PC-9 (cell line): ENCODE measurements around the gene CLSTN1. TPM values are rescaled to one million over a fixed set of nuclear protein-coding genes. Genes with fewer than 3 reads are reported as not detected.

Source experiments
- BruUV-seq: library from RNA; stranded (reverse); fragments of 400-500 nt; replicated peaks from 2 replicates; lab custom pipeline; 2021; lab: Mats Ljungman, UMichigan
- CTCF ChIA-PET: fragments of 300-600 bp; sonication (Branson Sonifier 250); formaldehyde crosslinking; loops from one replicate; lab custom pipeline; 2022; ENCODE audit warnings: antibody characterized with exemption; lab: Charles Lee
- POLR2A ChIA-PET: fragments of 300-600 bp; sonication (Branson Sonifier 250); formaldehyde crosslinking; loops from one replicate; lab custom pipeline; 2022; ENCODE audit warnings: antibody characterized with exemption; ENCODE audit not compliant: unreplicated experiment; lab: Charles Lee
- DNase-seq, 2 experiments: peaks; one replicate each; pipeline versions ENCODE4 v3.0.0 to v3.0.0-alpha.2; 2015 to 2022; ENCODE audit warnings: mixed read lengths in 1 of 2
- H2AFZ ChIP-seq: fragments of 200-600 bp; sonication (generic); 2 replicates; pipeline ENCODE4 v1.8.1; 2017; ENCODE audit warnings: antibody characterized with exemption
- H3F3A ChIP-seq: fragments of 200-600 bp; sonication (generic); 2 replicates; pipeline ENCODE4 v1.8.1; 2017; ENCODE audit warnings: antibody characterized with exemption, mild to moderate bottlenecking, low read depth; ENCODE audit not compliant: insufficient read depth
- H3K27ac ChIP-seq: fragments of 200-600 bp; sonication (generic); 2 replicates; pipeline ENCODE4 v1.6.1; 2016; ENCODE audit warnings: mixed run types
- H3K27me3 ChIP-seq: fragments of 200-600 bp; sonication (generic); 2 replicates; pipeline ENCODE4 v1.6.1; 2016; ENCODE audit warnings: low read depth, mixed run types; ENCODE audit not compliant: insufficient read depth
- H3K36me3 ChIP-seq: fragments of 200-600 bp; sonication (generic); 2 replicates; pipeline ENCODE4 v1.6.1; 2016; ENCODE audit warnings: low read depth, mixed run types
- H3K4me1 ChIP-seq: fragments of 200-600 bp; sonication (generic); replicated peaks from 2 replicates; pipeline ENCODE4 v1.6.1; 2016; ENCODE audit warnings: mixed run types; ENCODE audit not compliant: insufficient read depth
- H3K4me2 ChIP-seq: fragments of 200-600 bp; sonication (generic); 2 replicates; pipeline ENCODE4 v1.6.1; 2017; ENCODE audit warnings: mixed run types
- H3K4me3 ChIP-seq: fragments of 200-600 bp; sonication (generic); 2 replicates; pipeline ENCODE4 v1.6.1; 2016; ENCODE audit warnings: mixed run types
- H3K79me2 ChIP-seq: fragments of 200-600 bp; sonication (generic); 2 replicates; pipeline ENCODE4 v1.6.1; 2017; ENCODE audit warnings: low read depth, mixed run types
- H3K9me2 ChIP-seq: fragments of 200-600 bp; sonication (generic); 2 replicates; pipeline ENCODE4 v1.8.1; 2017; ENCODE audit warnings: mild to moderate bottlenecking; ENCODE audit not compliant: insufficient read depth
- H3K9me3 ChIP-seq: fragments of 200-600 bp; sonication (generic); 2 replicates; pipeline ENCODE4 v1.8.1; 2016; ENCODE audit warnings: low read depth; ENCODE audit not compliant: insufficient read depth
- H4K20me1 ChIP-seq: fragments of 200-600 bp; sonication (generic); 2 replicates; pipeline ENCODE4 v1.8.1; 2017; ENCODE audit not compliant: insufficient read depth
- EZH2 ChIP-seq: fragments of 200-600 bp; sonication (generic); IDR thresholded peaks from 2 replicates; pipeline ENCODE4 v1.8.0; 2017; ENCODE audit warnings: antibody characterized with exemption, low read depth
- intact Hi-C: fragments of 100-400 bp; cut with micrococcal nuclease; formaldehyde crosslinking; loops from one replicate; pipeline ENCODE4 v1.10.0; 2022; ENCODE audit not compliant: unreplicated experiment
- total RNA-seq: library from RNA; stranded (reverse); gene quantifications from 2 replicates; pipeline ENCODE4 v1.2.3, GENCODE V29; 2021
- TF ChIP-seq, protein P1 (sequence below): fragments of 200-600 bp; sonication (generic); conservative IDR thresholded peaks from 2 replicates; pipeline ENCODE4 v1.6.1; 2017; ENCODE audit warnings: mixed run types, antibody characterized with exemption, mild to moderate bottlenecking, moderate library complexity

The CLSTN1 gene
- total RNA-seq, 1 experiment from 2014 or later, result 140 TPM

DNA sequence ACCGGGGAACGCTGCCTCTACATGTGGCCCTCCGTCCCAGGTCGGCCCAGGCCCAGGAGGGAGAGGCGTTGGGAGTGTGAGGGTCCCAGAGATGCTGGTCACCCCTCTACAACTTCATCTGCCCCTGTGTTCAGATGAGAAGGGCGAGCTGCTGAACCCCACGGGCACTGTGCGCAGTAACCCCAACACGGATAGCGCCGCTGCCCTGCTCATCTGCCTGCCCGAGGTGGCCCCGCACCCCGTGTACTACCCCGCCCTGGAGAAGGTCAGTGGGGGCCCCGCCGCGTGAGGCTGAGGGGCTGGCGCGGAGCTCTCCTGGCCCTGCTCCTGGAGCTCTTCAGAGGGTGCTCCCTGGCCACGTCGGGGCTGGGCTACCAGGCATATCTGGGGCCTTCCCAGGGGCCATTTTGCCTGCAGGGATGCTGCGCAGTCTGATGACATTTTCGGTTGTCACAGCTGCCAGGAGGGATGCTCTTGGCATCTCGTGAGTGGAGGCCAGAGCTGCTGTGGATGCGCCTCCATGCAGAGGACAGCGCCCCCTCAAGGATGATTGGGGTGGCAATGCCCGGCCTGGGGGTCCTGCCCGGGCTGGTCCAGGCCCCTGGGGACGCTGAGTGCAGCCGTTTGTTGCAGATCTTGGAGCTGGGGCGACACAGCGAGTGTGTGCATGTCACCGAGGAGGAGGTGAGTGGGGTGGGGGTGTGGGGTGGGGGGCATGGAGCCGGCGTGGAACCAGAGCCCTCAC is 103.6 kb downstream of the CLSTN1 start:
- Histone ChIP-seq H3K9me3 (no peaks in the 10 kb centered on the region), H3F3A (peaks cover 5% of the 10 kb centered on the region; the same call in 1 of the 2 replicates), H3K4me3 (no peak overlapping the region), H3K4me2 (no peak overlapping the region), H4K20me1 (no peaks in the 10 kb centered on the region), H3K9me2 (no peaks in the 10 kb centered on the region), H3K27ac (no peak overlapping the region), H3K27me3 (no peaks in the 10 kb centered on the region), H3K36me3 (no peaks in the 10 kb centered on the region), H2AFZ (no peak overlapping the region), H3K4me1 (peaks cover 4% of the 10 kb centered on the region; the same call in 1 of the 2 replicates), H3K79me2 (no peaks in the 10 kb centered on the region)
- CTCF ChIA-PET, result interaction anchor here (0.6 kb wide), 1 partner anchor 14 kb away, joined by 3 read pairs; no protein-coding TSS in a partner anchor
- DNase-seq, result no peak
- no peak for TF ChIP-seq EZH2
- TF ChIP-seq, protein P1, sequence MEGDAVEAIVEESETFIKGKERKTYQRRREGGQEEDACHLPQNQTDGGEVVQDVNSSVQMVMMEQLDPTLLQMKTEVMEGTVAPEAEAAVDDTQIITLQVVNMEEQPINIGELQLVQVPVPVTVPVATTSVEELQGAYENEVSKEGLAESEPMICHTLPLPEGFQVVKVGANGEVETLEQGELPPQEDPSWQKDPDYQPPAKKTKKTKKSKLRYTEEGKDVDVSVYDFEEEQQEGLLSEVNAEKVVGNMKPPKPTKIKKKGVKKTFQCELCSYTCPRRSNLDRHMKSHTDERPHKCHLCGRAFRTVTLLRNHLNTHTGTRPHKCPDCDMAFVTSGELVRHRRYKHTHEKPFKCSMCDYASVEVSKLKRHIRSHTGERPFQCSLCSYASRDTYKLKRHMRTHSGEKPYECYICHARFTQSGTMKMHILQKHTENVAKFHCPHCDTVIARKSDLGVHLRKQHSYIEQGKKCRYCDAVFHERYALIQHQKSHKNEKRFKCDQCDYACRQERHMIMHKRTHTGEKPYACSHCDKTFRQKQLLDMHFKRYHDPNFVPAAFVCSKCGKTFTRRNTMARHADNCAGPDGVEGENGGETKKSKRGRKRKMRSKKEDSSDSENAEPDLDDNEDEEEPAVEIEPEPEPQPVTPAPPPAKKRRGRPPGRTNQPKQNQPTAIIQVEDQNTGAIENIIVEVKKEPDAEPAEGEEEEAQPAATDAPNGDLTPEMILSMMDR, result no peak
- no TSS peak for BruUV-seq
- POLR2A ChIA-PET, result no interaction called here
- intact Hi-C loops, result no loop called here

DNA sequence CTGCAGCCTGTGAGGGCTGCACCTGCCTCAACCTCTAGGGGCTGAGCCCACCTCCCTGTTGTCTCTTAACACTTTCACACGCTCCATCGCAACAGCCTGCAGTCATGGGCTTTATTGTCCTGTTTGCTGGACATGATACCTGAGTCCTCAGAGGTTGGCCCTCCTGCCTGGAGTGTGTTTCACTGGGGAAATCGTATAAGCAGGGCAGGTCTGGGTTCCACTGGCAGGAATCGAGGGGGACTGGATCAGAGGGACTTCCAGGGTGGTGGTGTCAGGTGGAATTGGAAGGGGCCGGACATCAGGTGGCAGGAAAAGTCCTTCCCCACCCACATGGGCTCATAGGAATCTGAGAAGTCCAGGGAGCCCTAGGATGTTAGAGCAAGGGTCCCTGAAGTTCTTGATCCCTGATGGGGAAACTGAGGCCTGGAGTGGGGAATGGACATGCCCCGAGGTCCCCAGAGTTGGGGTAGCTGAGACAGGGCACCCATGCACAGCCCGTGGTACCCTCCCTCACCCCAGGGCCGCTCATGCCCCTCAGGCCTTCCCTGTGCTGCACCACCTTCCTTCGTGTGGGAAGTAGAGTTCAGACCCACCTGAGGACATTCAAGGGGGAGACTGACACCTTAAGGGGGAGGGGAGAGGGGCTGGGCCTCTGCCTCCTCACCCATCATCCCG is 105.6 kb downstream of the CLSTN1 start:
- Histone ChIP-seq H3K4me1 (peaks cover 4% of the 10 kb centered on the region; the same call in 1 of the 2 replicates), H3K79me2 (no peaks in the 10 kb centered on the region), H3K36me3 (no peaks in the 10 kb centered on the region), H3K27ac (no peak overlapping the region), H3K4me3 (no peak overlapping the region), H2AFZ (no peak overlapping the region), H3K9me2 (no peaks in the 10 kb centered on the region), H3K9me3 (no peaks in the 10 kb centered on the region), H3F3A (peaks cover 5% of the 10 kb centered on the region; the same call in 1 of the 2 replicates), H4K20me1 (no peaks in the 10 kb centered on the region), H3K27me3 (no peaks in the 10 kb centered on the region), H3K4me2 (no peak overlapping the region)
- CTCF ChIA-PET, result no interaction called here
- BruUV-seq, result no TSS peak
- POLR2A ChIA-PET, result no interaction called here
- intact Hi-C loops, result no loop called here
- DNase-seq, result no peak
- TF ChIP-seq EZH2, result no peak
- TF ChIP-seq, protein P1, result no peak

DNA sequence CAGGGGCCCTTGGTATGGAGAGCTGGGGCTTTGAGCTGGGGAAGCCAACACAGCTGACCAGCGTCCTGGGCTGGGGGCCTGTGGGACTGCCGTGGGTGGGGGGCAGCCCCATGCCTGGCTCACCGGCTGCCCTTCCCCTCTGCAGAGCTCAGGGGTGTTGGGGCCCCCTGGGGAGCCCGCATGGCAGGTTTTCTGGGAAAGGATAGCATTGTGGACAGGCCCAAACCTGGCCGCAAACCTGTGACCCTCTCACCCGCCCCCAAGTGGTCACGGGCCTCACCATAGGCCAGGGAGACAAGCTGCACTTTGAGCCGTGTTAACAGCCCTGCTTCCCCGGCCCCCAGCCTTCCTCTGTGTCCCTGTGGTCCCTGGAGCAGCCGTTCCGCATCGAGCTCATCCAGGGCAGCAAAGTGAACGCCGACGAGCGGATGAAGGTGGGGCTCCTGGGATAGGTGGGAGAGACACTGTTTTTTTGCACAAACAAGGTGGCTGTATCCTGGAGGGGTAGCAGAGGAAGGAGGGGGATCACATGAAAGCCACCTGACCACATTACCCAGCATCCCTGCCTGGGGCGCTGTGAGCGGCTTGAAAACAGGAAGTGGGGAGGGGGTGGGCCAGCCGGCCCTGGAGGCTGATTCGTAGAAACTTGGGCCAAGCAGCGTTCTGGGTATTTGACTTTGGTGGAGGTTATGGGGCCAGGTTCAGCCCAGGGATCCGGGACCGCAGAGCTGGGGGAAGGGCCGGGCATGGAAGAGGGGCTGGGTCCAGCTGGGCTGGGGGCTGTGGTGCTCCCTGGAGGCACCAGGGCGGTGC is 106.4 kb downstream of the CLSTN1 start:
- Histone ChIP-seq H3K27ac (no peak overlapping the region), H2AFZ (no peak overlapping the region)
- intact Hi-C loops, result no loop called here

More for the DNA sequence above, 106.4 kb downstream of the CLSTN1 start:
- no peaks in the 10 kb centered on the region for H4K20me1 ChIP-seq
- no peak for TF ChIP-seq EZH2
- TF ChIP-seq, protein P1, result no peak
- H3K4me1 ChIP-seq, result peaks cover 4% of the 10 kb centered on the region; the same call in 1 of the 2 replicates
- no peak overlapping the region for H3K4me3 ChIP-seq
- peaks cover 5% of the 10 kb centered on the region; the same call in 1 of the 2 replicates for H3F3A ChIP-seq
- no peaks in the 10 kb centered on the region for H3K79me2 ChIP-seq
- CTCF ChIA-PET, result no interaction called here
- POLR2A ChIA-PET, result interaction anchor here (0.6 kb wide), 1 partner anchor 127 kb away, joined by 3 read pairs; no protein-coding TSS in a partner anchor
- no peak overlapping the region for H3K4me2 ChIP-seq
- no peaks in the 10 kb centered on the region for H3K9me3 ChIP-seq
- H3K9me2 ChIP-seq, result no peaks in the 10 kb centered on the region
- no peaks in the 10 kb centered on the region for H3K27me3 ChIP-seq
- no peak for DNase-seq
- no peaks in the 10 kb centered on the region for H3K36me3 ChIP-seq
- no TSS peak for BruUV-seq
